ENCODE measurements around the gene MCU.

DNA sequence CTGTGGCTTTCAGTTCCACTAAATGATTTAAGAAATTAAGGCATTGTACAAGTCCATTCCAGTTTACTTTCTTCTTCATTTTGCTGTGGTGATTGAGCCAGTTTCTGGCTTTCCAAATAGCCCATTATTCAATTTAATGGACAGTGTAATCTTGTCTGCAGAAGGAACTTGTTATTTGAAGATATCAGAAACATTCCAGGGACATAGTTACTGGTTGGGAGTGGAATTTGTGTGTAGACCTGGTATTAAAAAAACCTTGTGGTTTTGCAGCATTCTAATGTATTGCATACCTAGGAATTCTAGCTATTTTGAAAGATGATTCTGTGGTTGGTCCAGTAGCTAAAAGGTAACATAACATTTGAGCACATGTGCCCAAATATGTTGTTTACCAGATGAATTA is 72.2 kb downstream of the MCU start:
- no peak for TF ChIP-seq POLR2A (IDR thresholded peaks at IDR 0.05)
- TF ChIP-seq, protein P1, sequence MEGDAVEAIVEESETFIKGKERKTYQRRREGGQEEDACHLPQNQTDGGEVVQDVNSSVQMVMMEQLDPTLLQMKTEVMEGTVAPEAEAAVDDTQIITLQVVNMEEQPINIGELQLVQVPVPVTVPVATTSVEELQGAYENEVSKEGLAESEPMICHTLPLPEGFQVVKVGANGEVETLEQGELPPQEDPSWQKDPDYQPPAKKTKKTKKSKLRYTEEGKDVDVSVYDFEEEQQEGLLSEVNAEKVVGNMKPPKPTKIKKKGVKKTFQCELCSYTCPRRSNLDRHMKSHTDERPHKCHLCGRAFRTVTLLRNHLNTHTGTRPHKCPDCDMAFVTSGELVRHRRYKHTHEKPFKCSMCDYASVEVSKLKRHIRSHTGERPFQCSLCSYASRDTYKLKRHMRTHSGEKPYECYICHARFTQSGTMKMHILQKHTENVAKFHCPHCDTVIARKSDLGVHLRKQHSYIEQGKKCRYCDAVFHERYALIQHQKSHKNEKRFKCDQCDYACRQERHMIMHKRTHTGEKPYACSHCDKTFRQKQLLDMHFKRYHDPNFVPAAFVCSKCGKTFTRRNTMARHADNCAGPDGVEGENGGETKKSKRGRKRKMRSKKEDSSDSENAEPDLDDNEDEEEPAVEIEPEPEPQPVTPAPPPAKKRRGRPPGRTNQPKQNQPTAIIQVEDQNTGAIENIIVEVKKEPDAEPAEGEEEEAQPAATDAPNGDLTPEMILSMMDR (IDR thresholded peaks at IDR 0.05 in 8 of 11, conservative IDR thresholded peaks at IDR 0.05 in 3 of 11) = no peak
- no peak for TF ChIP-seq POLR2AphosphoS5 (IDR thresholded peaks at IDR 0.05)

Measured in spleen (tissue), 7 donors.